PFSK-1 (cell line): Measurements from ENCODE around the gene STRIP1.

Experiments
- POLR2AphosphoS5 ChIP-seq: IDR thresholded peaks from 2 replicates; pipeline ENCODE4 v1.6.1; 2012; ENCODE audit warnings: low read depth, mild to moderate bottlenecking, control low read depth, low read length, moderate library complexity
- SIN3A ChIP-seq: IDR thresholded peaks from 2 replicates; pipeline ENCODE4 v1.6.1; 2012; ENCODE audit warnings: mild to moderate bottlenecking, low read length, moderate library complexity, borderline replicate concordance; ENCODE audit not compliant: insufficient read depth

DNA sequence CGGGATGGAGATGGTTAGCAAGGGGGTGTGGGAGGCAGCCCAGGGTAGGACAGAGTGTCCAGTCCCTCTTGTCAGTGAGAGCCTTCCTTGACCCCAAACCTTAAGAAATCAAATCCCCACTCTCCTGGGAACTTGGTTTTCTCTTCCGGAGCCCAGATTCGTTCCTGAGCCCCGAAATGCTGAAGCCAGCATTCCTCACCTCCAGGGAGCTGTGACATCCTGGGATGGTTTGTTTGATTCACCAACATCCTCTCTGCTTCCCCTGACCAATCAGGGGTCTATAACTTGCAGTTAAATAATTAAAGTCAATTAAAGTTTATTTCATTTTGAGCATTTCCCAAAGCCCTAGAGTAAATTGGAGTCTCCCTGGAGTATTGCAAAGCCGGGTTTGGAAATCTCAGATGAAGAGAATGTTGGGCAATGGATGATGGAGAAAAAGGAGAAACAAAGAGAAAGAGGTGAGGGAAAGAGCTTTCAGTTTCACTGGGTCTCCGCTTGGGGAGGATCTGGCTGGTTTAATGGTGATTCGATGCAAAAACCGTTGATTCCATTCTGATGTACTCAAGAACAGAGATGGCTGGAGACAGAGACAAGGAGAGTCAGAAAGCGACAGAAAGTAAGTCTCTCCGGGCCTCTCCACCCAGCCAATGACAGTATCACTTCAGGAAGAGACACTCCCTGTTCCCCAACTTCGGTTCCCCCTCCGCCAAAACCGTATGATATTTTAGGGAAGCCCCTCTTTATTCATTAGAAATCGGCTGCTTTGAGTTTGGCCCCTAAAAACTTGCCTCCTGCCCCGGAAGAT is 48.8 kb downstream of the STRIP1 start:
- TF ChIP-seq SIN3A, result no peak
- no peak for TF ChIP-seq POLR2AphosphoS5
